Brain microvascular endothelial cell (primary cell): ENCODE measurements around the gene TBC1D2.

ENCODE experiments used
- DNase-seq: peaks from one replicate; pipeline ENCODE4 v3.0.0-alpha.2; 2020
- H3K27ac ChIP-seq: fragments of 250-450 bp; sonication (Bioruptor Pico); 2 replicates; pipeline ENCODE4 v1.5.1; 2020; ENCODE audit warnings: mild to moderate bottlenecking, moderate library complexity
- H3K27me3 ChIP-seq: fragments of 250-450 bp; sonication (Bioruptor Pico); replicated peaks from 2 replicates; pipeline ENCODE4 v1.5.1; 2020; ENCODE audit warnings: mild to moderate bottlenecking
- H3K36me3 ChIP-seq: fragments of 250-450 bp; sonication (Bioruptor Pico); replicated peaks from 2 replicates; pipeline ENCODE4 v1.5.1; 2020; ENCODE audit warnings: mild to moderate bottlenecking
- H3K4me3 ChIP-seq: 2 replicates; pipeline ENCODE4 v1.5.1; 2011; ENCODE audit warnings: low read depth, mild to moderate bottlenecking, control low read depth, low read length, moderate library complexity
- CTCF ChIP-seq: IDR thresholded peaks from 2 replicates; pipeline ENCODE4 v1.5.1; 2011; ENCODE audit warnings: low read depth, mild to moderate bottlenecking, moderate library complexity, low read length, control low read depth, inconsistent platforms; ENCODE audit errors: missing control alignments
- in situ Hi-C: cut with HindIII; loops from 2 replicates; pipeline ENCODE4 v1.10.0; 2017; ENCODE audit warnings: low sequenced_read_pairs, low pct_ligation_motif_present

TBC1D2 gene

DNA sequence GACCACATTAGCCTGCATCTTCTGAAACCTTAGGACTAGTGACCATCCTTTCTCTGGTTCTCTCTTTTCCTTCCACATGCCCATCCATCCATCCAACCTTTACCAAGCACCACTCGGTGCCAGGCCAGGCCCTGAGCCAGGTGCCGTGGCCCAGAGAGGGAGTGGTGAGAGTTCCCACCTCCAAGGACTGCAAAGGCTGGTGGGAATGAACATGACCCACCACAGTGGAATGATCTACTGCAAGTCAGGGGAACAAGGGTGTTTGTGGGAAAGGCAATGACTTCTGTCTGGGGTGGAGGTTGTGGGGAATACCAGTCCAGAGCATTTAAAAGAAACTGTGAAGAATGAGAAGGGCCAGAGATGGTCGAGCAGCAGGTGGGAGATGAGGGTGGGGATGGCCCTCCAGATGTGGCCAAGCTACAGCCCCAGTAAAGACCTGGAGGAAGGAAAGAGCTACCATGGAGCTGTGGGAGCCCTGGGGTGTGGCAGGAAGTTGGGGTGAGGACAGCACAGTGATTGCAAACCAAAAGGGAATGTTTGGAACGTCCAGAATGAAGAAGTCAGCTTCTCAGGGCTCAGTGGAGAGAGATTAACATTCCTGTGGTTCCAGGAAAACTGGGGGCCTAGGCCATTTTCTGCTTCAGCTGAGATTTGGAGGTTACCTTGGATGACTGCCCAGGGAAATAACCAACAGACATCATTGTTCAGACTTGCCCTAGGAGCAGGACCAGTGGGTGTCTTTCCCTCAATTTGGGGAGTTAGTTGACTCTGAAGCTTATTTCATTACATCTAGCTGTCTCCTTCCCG lies 32.4 kb downstream of the TBC1D2 start:
- peak; percentile 98 for DNase-seq
- peaks cover 34% of the 10 kb centered on the region for H3K36me3 ChIP-seq
- TF ChIP-seq CTCF: no peak
- H3K27me3 ChIP-seq: no peaks in the 10 kb centered on the region
- in situ Hi-C loops: no loop called here
- H3K27ac ChIP-seq: peak overlapping the region; percentile 95
- H3K4me3 ChIP-seq: no peak overlapping the region

DNA sequence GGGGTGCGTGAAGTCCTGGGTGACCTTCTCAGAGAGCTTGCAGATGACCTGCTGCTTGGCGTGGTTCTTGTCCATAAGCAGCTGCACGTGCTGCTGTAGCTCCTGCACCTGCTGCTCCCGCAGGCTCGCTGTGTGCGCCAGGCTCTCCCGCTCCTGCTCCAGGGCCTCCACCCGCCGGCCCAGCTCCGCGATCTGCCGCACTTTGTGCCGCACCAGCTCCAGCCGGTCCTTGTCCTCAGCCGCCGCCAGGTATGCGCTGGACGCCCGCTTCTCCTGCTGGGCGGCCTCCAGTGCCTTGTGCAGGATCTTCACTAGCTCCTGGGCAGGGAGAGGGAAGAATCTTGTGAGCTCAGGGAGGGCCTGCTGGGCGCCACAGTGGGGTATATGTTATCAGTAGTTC lies 34.5 kb downstream of the TBC1D2 start:
- Histone ChIP-seq H3K27ac (no peak overlapping the region), H3K4me3 (no peak overlapping the region), H3K36me3 (peaks cover 31% of the 10 kb centered on the region), H3K27me3 (no peaks in the 10 kb centered on the region)
- TF ChIP-seq CTCF: no peak
- DNase-seq: no peak
- in situ Hi-C loops: no loop called here

DNA sequence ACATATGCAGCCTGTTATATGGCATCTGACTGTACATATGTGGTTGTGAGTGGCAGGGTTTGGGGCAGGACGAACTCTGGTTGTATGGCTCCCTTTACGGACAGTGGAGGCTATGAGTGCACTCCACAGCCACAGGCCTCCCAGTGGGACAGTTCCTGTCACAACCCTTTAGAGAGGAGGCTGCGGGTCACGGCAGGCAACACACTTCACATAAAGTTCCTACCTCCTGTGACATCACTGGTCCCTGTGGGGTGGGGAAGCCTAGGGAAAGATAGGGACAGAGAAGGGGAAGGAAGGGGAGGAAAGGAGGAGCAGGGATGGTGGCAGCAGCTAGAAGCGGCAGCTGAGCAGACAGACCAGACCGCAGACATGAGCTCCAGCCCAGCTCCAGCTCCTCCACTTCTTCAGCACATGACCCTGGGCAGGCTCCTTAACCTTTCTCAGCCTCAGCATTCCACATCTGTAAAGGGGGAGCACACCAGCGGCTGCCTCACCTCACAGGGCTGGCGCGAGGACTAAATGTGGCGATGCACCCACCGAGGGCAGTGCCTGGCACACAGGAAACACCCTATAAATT lies 35.6 kb downstream of the TBC1D2 start:
- H3K4me3 ChIP-seq: no peak overlapping the region
- H3K27me3 ChIP-seq: no peaks in the 10 kb centered on the region
- no peak for DNase-seq
- peaks cover 25% of the 10 kb centered on the region for H3K36me3 ChIP-seq
- no peak overlapping the region for H3K27ac ChIP-seq
- TF ChIP-seq CTCF: no peak
- in situ Hi-C loops: no loop called here

DNA sequence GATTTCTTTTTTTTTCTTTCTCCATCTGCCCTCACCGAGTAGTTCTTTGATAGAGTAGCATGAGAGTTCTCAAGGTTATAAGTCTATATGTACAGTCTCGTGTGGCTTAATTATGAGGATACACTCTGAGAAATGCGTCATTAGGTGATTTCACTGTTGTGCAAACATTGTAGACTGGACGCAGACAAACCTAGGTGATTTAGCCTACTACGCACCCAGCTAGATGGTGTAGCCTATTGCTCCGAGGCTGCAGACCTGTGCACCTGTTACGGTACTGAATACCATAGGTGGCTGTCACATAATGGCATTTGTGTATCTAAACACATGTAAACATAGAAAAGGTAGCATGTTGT lies 36.1 kb downstream of the TBC1D2 start:
- Histone ChIP-seq H3K27me3 (no peaks in the 10 kb centered on the region), H3K36me3 (peaks cover 25% of the 10 kb centered on the region), H3K4me3 (no peak overlapping the region), H3K27ac (peak overlapping the region; percentile 28)
- no peak for TF ChIP-seq CTCF
- in situ Hi-C loops: no loop called here
- DNase-seq: no peak

GRCh38 chr9:98218562-98219363 lies 36.7 kb downstream of the TBC1D2 start:
- H3K4me3 ChIP-seq: no peak overlapping the region
- H3K36me3 ChIP-seq: peaks cover 27% of the 10 kb centered on the region
- in situ Hi-C loops: no loop called here
- no peak for DNase-seq
- H3K27me3 ChIP-seq: no peaks in the 10 kb centered on the region
- no peak for TF ChIP-seq CTCF
- H3K27ac ChIP-seq: peak overlapping the region; percentile 28
